GM23338 (cell line): ENCODE results near the gene AGAP1. TPM values are rescaled to one million over a fixed set of nuclear protein-coding genes. Genes with fewer than 3 reads are reported as not detected.
A peak's percentile ranks its signal among the peaks of the same experiment; 100 is the strongest.

Source experiments
- ATAC-seq: fragments of 200-7000 bp; cut with Tn5 transposase; 3 replicates; pipeline ENCODE4 v1.9.1; 2020
- DNase-seq: peaks from one replicate; pipeline ENCODE4 v3.0.0-alpha.2; 2015; ENCODE audit warnings: low spot score
- H2AFZ ChIP-seq: fragments of 200-600 bp; sonication (generic); 2 replicates; pipeline ENCODE4 v1.8.0; 2016; ENCODE audit warnings: antibody characterized with exemption, mild to moderate bottlenecking, moderate library complexity
- H3F3A ChIP-seq: fragments of 200-600 bp; sonication (generic); replicated peaks from 2 replicates; pipeline ENCODE4 v1.8.0; 2017; ENCODE audit warnings: antibody characterized with exemption, mixed run types, low read depth
- H3K27ac ChIP-seq: fragments of 200-600 bp; sonication (generic); 2 replicates; pipeline ENCODE4 v1.6.1; 2016; ENCODE audit warnings: low read depth
- H3K27me3 ChIP-seq: fragments of 200-600 bp; sonication (generic); 2 replicates; pipeline ENCODE4 v1.8.0; 2016; ENCODE audit warnings: mild to moderate bottlenecking, mixed run types, moderate library complexity; ENCODE audit not compliant: insufficient read depth
- H3K36me3 ChIP-seq: fragments of 200-600 bp; sonication (generic); 2 replicates; pipeline ENCODE4 v1.8.0; 2016; ENCODE audit warnings: mild to moderate bottlenecking; ENCODE audit not compliant: insufficient read depth
- H3K4me1 ChIP-seq: fragments of 200-600 bp; sonication (generic); 2 replicates; pipeline ENCODE4 v1.8.0; 2016; ENCODE audit warnings: mild to moderate bottlenecking, moderate library complexity; ENCODE audit not compliant: insufficient read depth
- H3K4me2 ChIP-seq: fragments of 200-600 bp; sonication (generic); 2 replicates; pipeline ENCODE4 v1.7.1; 2017; ENCODE audit warnings: mixed run types
- H3K4me3 ChIP-seq: fragments of 200-600 bp; sonication (generic); 2 replicates; pipeline ENCODE4 v1.6.1; 2016; ENCODE audit warnings: mixed run types
- H3K79me2 ChIP-seq: fragments of 200-600 bp; sonication (generic); replicated peaks from 2 replicates; pipeline ENCODE4 v1.8.0; 2017; ENCODE audit warnings: mild to moderate bottlenecking; ENCODE audit not compliant: insufficient read depth
- H3K9me2 ChIP-seq: fragments of 200-600 bp; sonication (generic); 2 replicates; pipeline ENCODE4 v1.8.0; 2017; ENCODE audit not compliant: insufficient read depth
- H4K20me1 ChIP-seq: fragments of 200-600 bp; sonication (generic); replicated peaks from 2 replicates; pipeline ENCODE4 v1.8.0; 2017; ENCODE audit warnings: mild to moderate bottlenecking; ENCODE audit not compliant: insufficient read depth
- H3K27ac Mint-ChIP-seq: 2 replicates; pipeline ENCODE4 v1.8.0; 2020; ENCODE audit warnings: inconsistent platforms, mild to moderate bottlenecking, moderate library complexity, mixed read lengths
- H3K27me3 Mint-ChIP-seq: 3 replicates; pipeline ENCODE4 v1.8.0; 2022; ENCODE audit warnings: low read depth, mild to moderate bottlenecking, moderate library complexity, mixed read lengths, inconsistent platforms; ENCODE audit not compliant: insufficient read depth, poor library complexity
- H3K36me3 Mint-ChIP-seq: 3 replicates; pipeline ENCODE4 v1.8.0; 2021; ENCODE audit warnings: low read depth, mild to moderate bottlenecking, inconsistent platforms, moderate library complexity, mixed read lengths
- H3K4me1 Mint-ChIP-seq: 3 replicates; pipeline ENCODE4 v1.8.0; 2020; ENCODE audit warnings: mild to moderate bottlenecking, inconsistent platforms, mixed read lengths
- H3K4me3 Mint-ChIP-seq: 3 replicates; pipeline ENCODE4 v1.8.0; 2021; ENCODE audit warnings: moderate library complexity, mild to moderate bottlenecking, inconsistent platforms, mixed read lengths
- H3K9me3 Mint-ChIP-seq: 3 replicates; pipeline ENCODE4 v1.8.0; 2020; ENCODE audit warnings: moderate library complexity, mild to moderate bottlenecking, inconsistent platforms, mixed read lengths
- EZH2phosphoT487 ChIP-seq: fragments of 200-600 bp; sonication (generic); IDR thresholded peaks from one replicate; pipeline ENCODE4 v1.8.1; 2018; ENCODE audit warnings: antibody characterized with exemption; ENCODE audit not compliant: unreplicated experiment
- JUNB ChIP-seq: IDR thresholded peaks from one replicate; pipeline ENCODE4 v1.6.1; 2016; ENCODE audit warnings: antibody characterized with exemption; ENCODE audit not compliant: unreplicated experiment
- NANOG ChIP-seq: IDR thresholded peaks from 2 replicates; pipeline ENCODE4 v1.6.1; 2016; ENCODE audit warnings: antibody characterized with exemption, borderline replicate concordance
- STAT1 ChIP-seq: IDR thresholded peaks from one replicate; pipeline ENCODE4 v1.6.1; 2016; ENCODE audit warnings: antibody characterized with exemption; ENCODE audit not compliant: unreplicated experiment
- ZNF331 ChIP-seq: fragments of 250-450 bp; sonication (Bioruptor Pico); IDR thresholded peaks from 2 replicates; pipeline ENCODE4 v1.5.0; 2020; ENCODE audit warnings: low read depth, mild to moderate bottlenecking, moderate library complexity
- polyA plus RNA-seq: library from polyadenylated mRNA; unstranded; fragments of >200 nt; fragmentation: Nextera tagmentation; extraction: Ambion mirVana; gene quantifications from 2 replicates; pipeline ENCODE4 v1.2.1, GENCODE V29; 2016
- total RNA-seq: library from RNA; depleted of rRNA; stranded (reverse); fragments of >200 nt; shearing (Covaris generic); gene quantifications from 2 replicates; pipeline ENCODE4 v1.2.3, GENCODE V29; 2014
- TF ChIP-seq, protein P1 (sequence below), 2 experiments: fragments of 200-600 bp in 1 of 2; sonication (generic) in 1 of 2; conservative IDR thresholded peaks; 2 replicates each; pipeline versions ENCODE4 v1.5.1 to v1.6.1; 2016 to 2017; ENCODE audit warnings: antibody characterized with exemption in 2 of 2, low read depth in 2 of 2, mild to moderate bottlenecking in 2 of 2, moderate library complexity in 1 of 2
- TF ChIP-seq, protein P2 (sequence below): IDR thresholded peaks from one replicate; pipeline ENCODE4 v1.6.1; 2018; ENCODE audit warnings: antibody characterized with exemption; ENCODE audit not compliant: unreplicated experiment

Gene AGAP1
- total and polyA plus RNA-seq, 2 experiments from 2014 or later, result 13.3 to 27.9 TPM

DNA sequence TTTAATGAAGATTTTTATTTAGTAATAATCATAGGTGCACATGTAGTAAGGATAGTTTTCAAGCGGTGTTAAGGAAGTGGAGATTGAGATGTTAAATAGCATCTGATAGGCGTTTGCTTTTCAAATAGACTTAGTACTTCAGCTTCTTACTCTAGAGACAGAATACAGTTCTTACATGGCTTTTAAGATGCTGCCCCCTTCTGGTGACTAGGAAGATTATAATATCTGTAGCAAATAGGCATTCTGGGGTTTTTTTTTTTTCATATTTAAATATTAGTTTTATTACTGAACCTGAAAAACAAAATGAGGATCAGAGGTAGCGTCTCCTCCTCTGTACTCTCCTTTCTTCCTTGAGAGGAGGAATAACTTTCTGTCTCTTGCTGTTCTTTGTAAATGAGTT, 100.2 kb downstream of the AGAP1 start:
- Mint-ChIP-seq H3K27ac (no peak overlapping the region), H3K9me3 (no peaks in the 10 kb centered on the region; the same call in 2 of the 3 replicates), H3K4me3 (no peak overlapping the region), H3K36me3 (no peaks in the 10 kb centered on the region), H3K27me3 (peaks cover 5% of the 10 kb centered on the region), H3K4me1 (peaks cover 25% of the 10 kb centered on the region)
- Histone ChIP-seq H3K4me1 (no peaks in the 10 kb centered on the region; the same call in 1 of the 2 replicates), H3K9me2 (no peaks in the 10 kb centered on the region), H3K36me3 (no peaks in the 10 kb centered on the region; the same call in 1 of the 2 replicates), H3K27me3 (no peaks in the 10 kb centered on the region), H2AFZ (no peak overlapping the region), H3K4me3 (no peak overlapping the region), H3K4me2 (no peak overlapping the region), H3K27ac (no peak overlapping the region), H3K79me2 (peaks cover 55% of the 10 kb centered on the region), H4K20me1 (peaks cover 8% of the 10 kb centered on the region), H3F3A (no peaks in the 10 kb centered on the region)
- ATAC-seq (peak; percentile 49), DNase-seq (peak; percentile 91)
- TF ChIP-seq STAT1 (no peak), NANOG (no peak), JUNB (no peak)
- TF ChIP-seq, protein P1, sequence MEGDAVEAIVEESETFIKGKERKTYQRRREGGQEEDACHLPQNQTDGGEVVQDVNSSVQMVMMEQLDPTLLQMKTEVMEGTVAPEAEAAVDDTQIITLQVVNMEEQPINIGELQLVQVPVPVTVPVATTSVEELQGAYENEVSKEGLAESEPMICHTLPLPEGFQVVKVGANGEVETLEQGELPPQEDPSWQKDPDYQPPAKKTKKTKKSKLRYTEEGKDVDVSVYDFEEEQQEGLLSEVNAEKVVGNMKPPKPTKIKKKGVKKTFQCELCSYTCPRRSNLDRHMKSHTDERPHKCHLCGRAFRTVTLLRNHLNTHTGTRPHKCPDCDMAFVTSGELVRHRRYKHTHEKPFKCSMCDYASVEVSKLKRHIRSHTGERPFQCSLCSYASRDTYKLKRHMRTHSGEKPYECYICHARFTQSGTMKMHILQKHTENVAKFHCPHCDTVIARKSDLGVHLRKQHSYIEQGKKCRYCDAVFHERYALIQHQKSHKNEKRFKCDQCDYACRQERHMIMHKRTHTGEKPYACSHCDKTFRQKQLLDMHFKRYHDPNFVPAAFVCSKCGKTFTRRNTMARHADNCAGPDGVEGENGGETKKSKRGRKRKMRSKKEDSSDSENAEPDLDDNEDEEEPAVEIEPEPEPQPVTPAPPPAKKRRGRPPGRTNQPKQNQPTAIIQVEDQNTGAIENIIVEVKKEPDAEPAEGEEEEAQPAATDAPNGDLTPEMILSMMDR (conservative IDR thresholded peaks at IDR 0.05; ENCODE audit: low read depth in 2 of 2), result peak; percentile 60 to 86
- TF ChIP-seq, protein P2, sequence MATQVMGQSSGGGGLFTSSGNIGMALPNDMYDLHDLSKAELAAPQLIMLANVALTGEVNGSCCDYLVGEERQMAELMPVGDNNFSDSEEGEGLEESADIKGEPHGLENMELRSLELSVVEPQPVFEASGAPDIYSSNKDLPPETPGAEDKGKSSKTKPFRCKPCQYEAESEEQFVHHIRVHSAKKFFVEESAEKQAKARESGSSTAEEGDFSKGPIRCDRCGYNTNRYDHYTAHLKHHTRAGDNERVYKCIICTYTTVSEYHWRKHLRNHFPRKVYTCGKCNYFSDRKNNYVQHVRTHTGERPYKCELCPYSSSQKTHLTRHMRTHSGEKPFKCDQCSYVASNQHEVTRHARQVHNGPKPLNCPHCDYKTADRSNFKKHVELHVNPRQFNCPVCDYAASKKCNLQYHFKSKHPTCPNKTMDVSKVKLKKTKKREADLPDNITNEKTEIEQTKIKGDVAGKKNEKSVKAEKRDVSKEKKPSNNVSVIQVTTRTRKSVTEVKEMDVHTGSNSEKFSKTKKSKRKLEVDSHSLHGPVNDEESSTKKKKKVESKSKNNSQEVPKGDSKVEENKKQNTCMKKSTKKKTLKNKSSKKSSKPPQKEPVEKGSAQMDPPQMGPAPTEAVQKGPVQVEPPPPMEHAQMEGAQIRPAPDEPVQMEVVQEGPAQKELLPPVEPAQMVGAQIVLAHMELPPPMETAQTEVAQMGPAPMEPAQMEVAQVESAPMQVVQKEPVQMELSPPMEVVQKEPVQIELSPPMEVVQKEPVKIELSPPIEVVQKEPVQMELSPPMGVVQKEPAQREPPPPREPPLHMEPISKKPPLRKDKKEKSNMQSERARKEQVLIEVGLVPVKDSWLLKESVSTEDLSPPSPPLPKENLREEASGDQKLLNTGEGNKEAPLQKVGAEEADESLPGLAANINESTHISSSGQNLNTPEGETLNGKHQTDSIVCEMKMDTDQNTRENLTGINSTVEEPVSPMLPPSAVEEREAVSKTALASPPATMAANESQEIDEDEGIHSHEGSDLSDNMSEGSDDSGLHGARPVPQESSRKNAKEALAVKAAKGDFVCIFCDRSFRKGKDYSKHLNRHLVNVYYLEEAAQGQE, result no peak

DNA sequence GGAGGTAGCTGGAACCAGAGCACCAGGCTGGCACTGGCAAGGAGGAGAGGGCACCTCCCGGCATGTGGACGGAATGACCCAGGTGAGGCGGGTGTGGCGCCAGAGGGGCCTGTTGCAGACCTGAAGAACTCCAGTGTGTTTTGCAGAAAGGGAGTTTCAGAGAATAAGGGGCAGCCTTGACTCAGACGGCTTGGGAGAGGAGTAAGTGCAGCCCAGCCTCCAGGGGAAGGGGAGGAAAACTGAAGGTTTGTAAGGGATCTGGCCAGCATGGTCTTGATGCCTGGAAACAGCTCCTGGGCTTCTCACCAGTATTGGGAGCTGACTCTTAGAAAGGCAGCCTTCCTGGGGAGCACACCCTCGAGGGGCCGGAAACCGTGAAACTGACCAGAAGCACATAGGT, 101.1 kb downstream of the AGAP1 start:
- Histone ChIP-seq H3K4me1 (no peaks in the 10 kb centered on the region; the same call in 1 of the 2 replicates), H3F3A (no peaks in the 10 kb centered on the region), H3K27ac (no peak overlapping the region), H3K79me2 (peaks cover 60% of the 10 kb centered on the region), H2AFZ (no peak overlapping the region), H3K27me3 (no peaks in the 10 kb centered on the region), H3K9me2 (no peaks in the 10 kb centered on the region), H3K36me3 (no peaks in the 10 kb centered on the region; the same call in 1 of the 2 replicates), H4K20me1 (peaks cover 8% of the 10 kb centered on the region), H3K4me3 (no peak overlapping the region), H3K4me2 (no peak overlapping the region)
- Mint-ChIP-seq H3K4me1 (peaks cover 33% of the 10 kb centered on the region), H3K36me3 (no peaks in the 10 kb centered on the region), H3K27me3 (peaks cover 6% of the 10 kb centered on the region), H3K4me3 (no peak overlapping the region), H3K27ac (no peak overlapping the region), H3K9me3 (no peaks in the 10 kb centered on the region; the same call in 1 of the 3 replicates)
- no peak for DNase-seq
- ATAC-seq, result no peak
- TF ChIP-seq ZNF331 (CRISPR knock-in tag), result no peak
- no peak for TF ChIP-seq EZH2phosphoT487
- TF ChIP-seq STAT1, result no peak
- TF ChIP-seq JUNB, result no peak
- TF ChIP-seq, protein P1 (conservative IDR thresholded peaks at IDR 0.05; ENCODE audit: low read depth in 2 of 2), result no peak
- TF ChIP-seq NANOG, result no peak
